Measurements from ENCODE around the gene SALL4. TPM values are rescaled to one million over a fixed set of nuclear protein-coding genes. Genes with fewer than 3 reads are reported as not detected.
"Not testable (repeated sequence)": the region's sequence is repeated elsewhere in the genome, so short reads cannot be mapped to it uniquely, and the experiment has no call there.

SALL4 gene
- total and polyA plus RNA-seq, 5 donors from 2014 or later: not detected

DNA sequence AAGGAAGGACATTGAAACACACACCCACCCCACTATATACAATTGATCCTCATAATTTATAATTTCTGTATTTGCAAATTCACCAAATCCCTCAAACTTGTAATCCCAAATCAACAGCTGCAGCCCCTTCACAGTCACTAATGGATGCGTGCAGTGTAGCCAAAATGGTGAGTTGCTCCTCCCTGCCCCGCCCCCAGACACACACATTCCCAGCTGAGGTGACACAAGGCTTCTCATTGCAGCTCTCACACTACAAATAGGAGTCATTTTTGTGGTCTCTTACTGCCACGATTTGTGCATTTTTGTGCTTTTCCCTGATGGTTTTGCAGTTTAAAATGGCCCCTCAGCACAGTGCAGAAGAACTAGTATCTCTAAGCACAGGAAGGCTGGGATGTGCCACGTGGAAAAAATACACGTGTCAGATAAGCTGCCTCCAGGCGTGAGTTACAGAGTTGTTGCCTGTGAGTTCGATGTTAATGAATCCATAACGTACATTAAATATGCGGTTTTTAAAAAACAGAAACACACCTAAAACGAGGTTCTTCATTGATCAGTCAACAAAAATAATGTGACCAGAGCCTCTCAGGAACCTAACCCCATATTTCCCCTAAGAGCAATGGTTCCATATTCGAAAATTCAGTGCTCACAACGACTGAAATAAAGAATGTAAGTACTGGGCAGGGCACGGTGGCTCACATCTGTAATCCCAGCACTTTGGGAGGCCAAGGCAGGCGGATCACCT lies 42.4 kb downstream of the SALL4 start:
- no peak for DNase-seq
- H3K36me3 ChIP-seq (ENCODE audit: control insufficient read depth, insufficient read depth, low read length): no peaks in the 10 kb centered on the region
- H3K4me1 ChIP-seq (ENCODE audit: control insufficient read depth, insufficient read depth, low read length, poor library complexity, severe bottlenecking): no peaks in the 10 kb centered on the region
- no peaks in the 10 kb centered on the region for H3K9me3 ChIP-seq (ENCODE audit: control insufficient read depth in 2 of 2, low read length in 2 of 2)
- H3K27ac ChIP-seq (ENCODE audit: insufficient read depth, low read length, poor library complexity, severe bottlenecking): no peak overlapping the region
- no peak overlapping the region for H3K27ac Mint-ChIP-seq
- H3K4me3 Mint-ChIP-seq: no peak overlapping the region
- H3K27me3 Mint-ChIP-seq: peaks cover 5% of the 10 kb centered on the region
- H3K4me1 Mint-ChIP-seq: no peaks in the 10 kb centered on the region
- no peak for ATAC-seq (ENCODE audit: low read depth in 2 of 2)
- no peaks in the 10 kb centered on the region for H3K36me3 Mint-ChIP-seq
- peaks cover 0 to 2% (median 0%) of the 10 kb centered on the region in 7 donors for H3K9me3 Mint-ChIP-seq
- no peak overlapping the region for H3K4me3 ChIP-seq (ENCODE audit: low read depth, low read length)
- no peaks in the 10 kb centered on the region for H3K27me3 ChIP-seq (ENCODE audit: control insufficient read depth, insufficient read depth, low read length)

DNA sequence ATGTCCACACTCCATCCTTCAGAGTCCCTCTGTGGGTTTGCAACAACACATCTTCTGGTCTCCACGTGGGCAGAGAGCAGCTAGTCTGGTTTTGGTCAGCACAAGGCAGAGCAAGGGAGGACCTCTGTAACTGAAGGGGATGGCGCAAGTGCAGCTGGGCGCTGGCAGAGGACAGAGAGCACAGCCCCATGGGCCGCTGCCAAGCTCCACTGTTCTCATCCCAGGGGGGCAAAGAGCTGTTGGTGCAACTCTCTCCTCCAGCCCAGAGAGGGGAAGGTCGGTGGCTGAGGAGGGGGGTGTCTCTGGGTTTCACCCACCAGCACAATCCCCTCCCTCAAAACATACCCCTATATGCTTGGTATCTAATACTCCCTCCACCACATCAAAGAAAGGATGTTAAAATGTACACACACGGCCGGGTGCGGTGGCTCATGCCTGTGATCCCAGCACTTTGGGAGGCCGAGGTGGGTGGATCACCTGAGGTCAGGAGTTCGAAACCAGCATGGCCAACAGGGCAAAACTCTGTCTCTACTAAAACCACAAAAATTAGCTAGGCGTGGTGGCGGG lies 43.3 kb downstream of the SALL4 start:
- Mint-ChIP-seq H3K4me3 (no peak overlapping the region), H3K27me3 (peaks cover under 1% of the 10 kb centered on the region), H3K4me1 (no peaks in the 10 kb centered on the region), H3K27ac (no peak overlapping the region), H3K9me3 (peaks cover 0 to 2% (median 0%) of the 10 kb centered on the region in 7 donors), H3K36me3 (no peaks in the 10 kb centered on the region)
- no peak overlapping the region for H3K4me3 ChIP-seq (ENCODE audit: low read depth, low read length)
- no peak for ATAC-seq (ENCODE audit: low read depth in 2 of 2)
- no peaks in the 10 kb centered on the region for H3K9me3 ChIP-seq (ENCODE audit: control insufficient read depth in 2 of 2, low read length in 2 of 2)
- H3K4me1 ChIP-seq (ENCODE audit: control insufficient read depth, insufficient read depth, low read length, poor library complexity, severe bottlenecking): no peaks in the 10 kb centered on the region
- no peak overlapping the region for H3K27ac ChIP-seq (ENCODE audit: insufficient read depth, low read length, poor library complexity, severe bottlenecking)
- H3K27me3 ChIP-seq (ENCODE audit: control insufficient read depth, insufficient read depth, low read length): no peaks in the 10 kb centered on the region
- no peaks in the 10 kb centered on the region for H3K36me3 ChIP-seq (ENCODE audit: control insufficient read depth, insufficient read depth, low read length)
- DNase-seq: no peak

DNA sequence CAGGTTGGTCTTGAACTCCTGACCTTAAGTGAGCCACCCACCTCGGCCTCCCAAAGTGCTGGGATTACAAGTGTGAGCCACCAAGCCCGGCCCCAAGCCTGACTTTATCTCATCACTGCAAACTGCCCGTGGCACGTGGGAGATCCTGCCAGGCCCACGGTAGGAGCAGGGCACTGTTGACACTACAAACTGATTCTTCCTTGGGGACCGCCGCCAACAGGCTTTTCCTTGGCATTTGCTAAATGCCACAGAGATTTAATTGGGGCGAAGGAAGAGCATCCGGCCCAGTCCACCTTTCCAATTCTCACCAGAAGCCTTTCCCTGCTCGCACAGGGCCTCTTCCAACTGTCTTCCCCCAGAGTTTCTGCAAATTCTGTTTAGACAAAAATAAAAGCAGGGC lies 45.1 kb downstream of the SALL4 start:
- Histone ChIP-seq H3K27me3 (ENCODE audit: control insufficient read depth, insufficient read depth, low read length) (no peaks in the 10 kb centered on the region), H3K27ac (ENCODE audit: insufficient read depth, low read length, poor library complexity, severe bottlenecking) (no peak overlapping the region), H3K4me1 (ENCODE audit: control insufficient read depth, insufficient read depth, low read length, poor library complexity, severe bottlenecking) (no peaks in the 10 kb centered on the region), H3K36me3 (ENCODE audit: control insufficient read depth, insufficient read depth, low read length) (no peaks in the 10 kb centered on the region), H3K4me3 (ENCODE audit: low read depth, low read length) (no peak overlapping the region), H3K9me3 (ENCODE audit: control insufficient read depth in 2 of 2, low read length in 2 of 2) (no peaks in the 10 kb centered on the region)
- no peak overlapping the region for H3K4me3 Mint-ChIP-seq
- H3K36me3 Mint-ChIP-seq: no peaks in the 10 kb centered on the region
- no peaks in the 10 kb centered on the region for H3K4me1 Mint-ChIP-seq
- H3K9me3 Mint-ChIP-seq: peaks cover 0 to 2% (median 0%) of the 10 kb centered on the region in 7 donors
- no peak for ATAC-seq (ENCODE audit: low read depth in 2 of 2)
- H3K27ac Mint-ChIP-seq: no peak overlapping the region
- DNase-seq: no peak
- H3K27me3 Mint-ChIP-seq: no peaks in the 10 kb centered on the region

DNA sequence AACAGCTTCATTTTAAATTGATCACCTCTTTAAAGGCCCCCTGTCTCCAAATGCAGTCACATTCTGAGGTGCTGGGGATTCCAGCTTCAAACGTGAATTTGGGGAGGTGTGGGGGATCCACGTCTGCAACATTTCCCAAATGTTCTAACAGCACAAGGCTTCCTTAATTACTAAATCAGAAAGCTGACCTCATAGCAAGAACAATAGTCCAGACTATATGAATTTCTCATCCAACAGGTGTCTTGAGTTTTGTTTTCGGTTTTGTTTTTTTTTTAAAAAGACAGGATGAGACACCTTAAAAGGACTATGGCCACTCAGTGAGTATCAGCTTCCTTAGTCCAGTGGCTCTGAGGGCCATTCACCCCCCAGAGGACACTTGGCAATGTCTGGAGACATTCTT lies 45.7 kb downstream of the SALL4 start:
- no peaks in the 10 kb centered on the region for H3K4me1 Mint-ChIP-seq
- Histone ChIP-seq H3K9me3 (ENCODE audit: control insufficient read depth in 2 of 2, low read length in 2 of 2) (no peaks in the 10 kb centered on the region), H3K4me1 (ENCODE audit: control insufficient read depth, insufficient read depth, low read length, poor library complexity, severe bottlenecking) (no peaks in the 10 kb centered on the region), H3K27me3 (ENCODE audit: control insufficient read depth, insufficient read depth, low read length) (no peaks in the 10 kb centered on the region), H3K4me3 (ENCODE audit: low read depth, low read length) (no peak overlapping the region), H3K36me3 (ENCODE audit: control insufficient read depth, insufficient read depth, low read length) (no peaks in the 10 kb centered on the region), H3K27ac (ENCODE audit: insufficient read depth, low read length, poor library complexity, severe bottlenecking) (no peak overlapping the region)
- no peak overlapping the region for H3K27ac Mint-ChIP-seq
- H3K36me3 Mint-ChIP-seq: no peaks in the 10 kb centered on the region
- H3K9me3 Mint-ChIP-seq: peaks cover 0 to 2% (median 0%) of the 10 kb centered on the region in 7 donors
- ATAC-seq (ENCODE audit: low read depth in 2 of 2): no peak
- DNase-seq: no peak
- no peaks in the 10 kb centered on the region for H3K27me3 Mint-ChIP-seq
- H3K4me3 Mint-ChIP-seq: no peak overlapping the region

DNA sequence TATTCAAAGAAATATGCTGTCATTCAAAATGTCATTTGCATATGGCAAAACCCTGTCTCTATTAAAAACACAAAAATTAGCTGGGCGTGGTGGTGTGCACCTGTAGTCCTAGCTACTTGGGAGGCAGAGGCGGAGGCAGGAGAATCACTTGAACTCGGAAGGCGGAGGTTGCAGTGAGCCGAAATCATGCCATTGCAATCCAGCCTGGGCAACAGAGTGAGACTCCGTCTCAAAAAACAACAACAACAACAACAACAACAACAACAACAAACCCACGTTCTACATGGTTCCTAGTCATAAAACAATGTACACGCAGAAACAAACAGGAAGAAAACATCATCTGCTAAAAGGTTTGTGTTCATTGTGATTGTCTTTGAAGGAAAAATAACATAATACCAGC lies 49.1 kb downstream of the SALL4 start:
- ATAC-seq (ENCODE audit: low read depth in 2 of 2); H3K4me1 Mint-ChIP-seq; H3K36me3 Mint-ChIP-seq: not testable (repeated sequence)

DNA sequence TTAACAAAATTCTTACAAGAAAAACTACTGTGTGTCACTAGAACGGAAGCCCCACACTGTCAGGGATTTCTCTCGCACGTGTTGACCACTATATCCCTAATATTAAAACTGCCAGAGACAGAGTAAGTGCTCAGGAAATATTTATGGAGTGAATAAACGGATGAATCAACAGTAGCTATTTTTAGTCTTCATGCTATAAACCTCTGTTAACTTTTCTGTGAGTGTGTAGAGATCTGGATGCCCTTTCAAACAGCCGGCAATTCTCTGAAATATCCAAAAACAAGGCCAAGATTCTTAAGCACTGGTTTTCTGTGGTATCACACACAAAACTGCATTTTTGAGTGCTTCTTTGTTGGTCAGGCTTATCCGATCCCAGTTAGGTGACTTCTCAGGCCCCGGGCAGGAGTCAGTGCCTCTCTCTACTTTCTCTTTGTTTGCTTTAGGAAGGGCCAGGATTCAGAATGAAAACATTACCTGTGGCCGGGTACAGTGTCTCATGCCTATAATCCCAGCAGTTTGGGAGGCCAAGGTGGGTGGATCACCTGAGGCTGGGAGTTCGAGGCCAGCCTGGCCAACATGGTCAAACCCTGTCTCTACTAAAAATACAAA lies 49.9 kb downstream of the SALL4 start:
- Histone ChIP-seq H3K4me1 (ENCODE audit: control insufficient read depth, insufficient read depth, low read length, poor library complexity, severe bottlenecking) (no peaks in the 10 kb centered on the region), H3K27me3 (ENCODE audit: control insufficient read depth, insufficient read depth, low read length) (no peaks in the 10 kb centered on the region), H3K4me3 (ENCODE audit: low read depth, low read length) (no peak overlapping the region), H3K36me3 (ENCODE audit: control insufficient read depth, insufficient read depth, low read length) (no peaks in the 10 kb centered on the region), H3K9me3 (ENCODE audit: control insufficient read depth in 2 of 2, low read length in 2 of 2) (no peaks in the 10 kb centered on the region), H3K27ac (ENCODE audit: insufficient read depth, low read length, poor library complexity, severe bottlenecking) (no peak overlapping the region)
- no peak overlapping the region for H3K27ac Mint-ChIP-seq
- no peak overlapping the region for H3K4me3 Mint-ChIP-seq
- ATAC-seq (ENCODE audit: low read depth in 2 of 2) (no peak), DNase-seq (no peak)
- H3K4me1 Mint-ChIP-seq: no peaks in the 10 kb centered on the region
- peaks cover 0 to 1% (median 0%) of the 10 kb centered on the region in 7 donors for H3K9me3 Mint-ChIP-seq
- no peaks in the 10 kb centered on the region for H3K36me3 Mint-ChIP-seq
- no peaks in the 10 kb centered on the region for H3K27me3 Mint-ChIP-seq

More for the DNA sequence above, 49.1 kb downstream of the SALL4 start:
- H3K4me3 ChIP-seq (ENCODE audit: low read depth, low read length); H3K27ac ChIP-seq (ENCODE audit: insufficient read depth, low read length, poor library complexity, severe bottlenecking); H3K27me3 Mint-ChIP-seq; H3K27me3 ChIP-seq (ENCODE audit: control insufficient read depth, insufficient read depth, low read length); H3K36me3 ChIP-seq (ENCODE audit: control insufficient read depth, insufficient read depth, low read length); H3K9me3 ChIP-seq (ENCODE audit: control insufficient read depth in 2 of 2, low read length in 2 of 2); H3K27ac Mint-ChIP-seq; H3K9me3 Mint-ChIP-seq; H3K4me3 Mint-ChIP-seq; DNase-seq; H3K4me1 ChIP-seq (ENCODE audit: control insufficient read depth, insufficient read depth, low read length, poor library complexity, severe bottlenecking): not testable (repeated sequence)

DNA sequence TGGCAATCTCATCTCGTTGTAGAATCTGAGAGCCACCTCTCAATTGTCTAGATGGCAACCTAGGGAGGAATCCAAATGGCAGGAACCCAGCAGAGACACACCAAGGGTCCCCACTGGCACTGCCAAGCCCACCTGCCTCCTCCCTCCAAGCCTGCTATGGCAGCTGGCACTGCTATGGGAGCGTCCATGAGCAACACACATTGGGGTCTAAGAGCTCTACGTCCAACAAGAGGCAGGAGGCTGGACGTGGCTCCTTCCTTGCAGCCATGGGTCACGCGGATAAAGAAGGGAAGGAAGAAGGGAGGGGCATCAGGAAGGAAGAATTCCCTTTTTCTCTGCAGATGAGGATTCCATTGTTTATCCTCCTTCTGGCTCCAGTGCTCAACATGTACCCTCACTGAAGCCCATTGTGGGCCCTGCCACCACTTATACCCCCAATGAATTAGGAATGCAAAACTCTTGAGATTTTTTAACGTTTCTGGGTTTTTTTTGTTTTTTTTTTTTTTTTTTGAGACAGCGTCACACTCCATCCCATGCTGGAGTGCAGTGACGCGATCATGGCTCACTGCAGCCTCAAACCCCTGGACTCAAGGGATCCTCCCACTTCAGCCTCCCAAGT lies 51.4 kb downstream of the SALL4 start:
- Mint-ChIP-seq H3K36me3 (no peaks in the 10 kb centered on the region), H3K27ac (no peak overlapping the region), H3K4me1 (no peaks in the 10 kb centered on the region), H3K27me3 (no peaks in the 10 kb centered on the region), H3K4me3 (no peak overlapping the region), H3K9me3 (peaks cover 0 to 1% (median 0%) of the 10 kb centered on the region in 7 donors)
- Histone ChIP-seq H3K27ac (ENCODE audit: insufficient read depth, low read length, poor library complexity, severe bottlenecking) (no peak overlapping the region), H3K4me3 (ENCODE audit: low read depth, low read length) (no peak overlapping the region), H3K36me3 (ENCODE audit: control insufficient read depth, insufficient read depth, low read length) (no peaks in the 10 kb centered on the region), H3K4me1 (ENCODE audit: control insufficient read depth, insufficient read depth, low read length, poor library complexity, severe bottlenecking) (no peaks in the 10 kb centered on the region), H3K27me3 (ENCODE audit: control insufficient read depth, insufficient read depth, low read length) (no peaks in the 10 kb centered on the region), H3K9me3 (ENCODE audit: control insufficient read depth in 2 of 2, low read length in 2 of 2) (no peaks in the 10 kb centered on the region)
- ATAC-seq (ENCODE audit: low read depth in 2 of 2) (no peak), DNase-seq (no peak)
